Measurements from ENCODE around the gene ZFAND5. TPM values are rescaled to one million over a fixed set of nuclear protein-coding genes. Genes with fewer than 3 reads are reported as not detected.
A peak's percentile ranks its signal among the peaks of the same experiment; 100 is the strongest.

Gene ZFAND5
- total RNA-seq, 4 donors from 2014 or later: 316 to 2,069 (median 561) TPM

DNA sequence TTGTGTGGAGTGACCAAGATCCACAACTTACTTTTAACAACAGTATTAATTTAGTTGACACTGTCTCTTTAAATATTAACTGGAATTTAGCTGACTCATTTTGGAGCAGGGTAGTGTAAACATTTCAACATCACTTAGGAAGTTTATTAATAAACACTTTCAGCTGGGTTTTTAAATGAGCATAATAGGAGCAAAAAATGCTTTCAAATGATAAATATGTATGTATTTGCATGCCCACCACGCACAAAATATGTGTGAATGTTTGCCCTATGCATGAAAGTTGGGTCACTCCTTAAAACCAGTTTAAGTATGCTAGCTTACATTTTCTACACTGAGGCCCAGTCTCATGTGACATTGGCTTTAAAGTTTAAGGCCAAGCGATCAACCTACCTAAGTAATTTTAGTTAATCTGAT lies 2.9 kb downstream of the ZFAND5 start:
- no peak for TF ChIP-seq POLR2A (IDR thresholded peaks at IDR 0.05)
- TF ChIP-seq, protein P1, sequence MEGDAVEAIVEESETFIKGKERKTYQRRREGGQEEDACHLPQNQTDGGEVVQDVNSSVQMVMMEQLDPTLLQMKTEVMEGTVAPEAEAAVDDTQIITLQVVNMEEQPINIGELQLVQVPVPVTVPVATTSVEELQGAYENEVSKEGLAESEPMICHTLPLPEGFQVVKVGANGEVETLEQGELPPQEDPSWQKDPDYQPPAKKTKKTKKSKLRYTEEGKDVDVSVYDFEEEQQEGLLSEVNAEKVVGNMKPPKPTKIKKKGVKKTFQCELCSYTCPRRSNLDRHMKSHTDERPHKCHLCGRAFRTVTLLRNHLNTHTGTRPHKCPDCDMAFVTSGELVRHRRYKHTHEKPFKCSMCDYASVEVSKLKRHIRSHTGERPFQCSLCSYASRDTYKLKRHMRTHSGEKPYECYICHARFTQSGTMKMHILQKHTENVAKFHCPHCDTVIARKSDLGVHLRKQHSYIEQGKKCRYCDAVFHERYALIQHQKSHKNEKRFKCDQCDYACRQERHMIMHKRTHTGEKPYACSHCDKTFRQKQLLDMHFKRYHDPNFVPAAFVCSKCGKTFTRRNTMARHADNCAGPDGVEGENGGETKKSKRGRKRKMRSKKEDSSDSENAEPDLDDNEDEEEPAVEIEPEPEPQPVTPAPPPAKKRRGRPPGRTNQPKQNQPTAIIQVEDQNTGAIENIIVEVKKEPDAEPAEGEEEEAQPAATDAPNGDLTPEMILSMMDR (IDR thresholded peaks at IDR 0.05 in 4 of 5, conservative IDR thresholded peaks at IDR 0.05 in 1 of 5): no peak
- intact Hi-C loops (cut with DNase I; ENCODE audit: low total_unique reads) (loop anchor here (2.0 to 10.0 kb wide), 5 partner anchors 45 to 1943 kb away; partner anchors contain the start of genes ABHD17B, C9orf85 and CEMIP2), in situ Hi-C loops (cut with MboI; ENCODE audit: low sequenced_read_pairs in 4 of 4) (loop anchor here in 2 of 4 donors (10.0 kb wide), 2 partner anchors 57 to 223 kb away; no protein-coding TSS in a partner anchor)
- peaks cover 11 to 62% of the 10 kb centered on the region in 2 donors for H3K36me3 ChIP-seq
- peak overlapping the region; percentile 94 to 99 (median 98) for H3K27ac ChIP-seq
- H3K9me3 ChIP-seq: no peaks in the 10 kb centered on the region
- H3K4me1 ChIP-seq: peaks cover 29 to 44% of the 10 kb centered on the region in 2 donors
- no peak for DNase-seq
- ATAC-seq: no peak
- H3K4me3 ChIP-seq: peak overlapping the region; percentile 76 to 93 (median 85)
- H3K27me3 ChIP-seq: no peaks in the 10 kb centered on the region

DNA sequence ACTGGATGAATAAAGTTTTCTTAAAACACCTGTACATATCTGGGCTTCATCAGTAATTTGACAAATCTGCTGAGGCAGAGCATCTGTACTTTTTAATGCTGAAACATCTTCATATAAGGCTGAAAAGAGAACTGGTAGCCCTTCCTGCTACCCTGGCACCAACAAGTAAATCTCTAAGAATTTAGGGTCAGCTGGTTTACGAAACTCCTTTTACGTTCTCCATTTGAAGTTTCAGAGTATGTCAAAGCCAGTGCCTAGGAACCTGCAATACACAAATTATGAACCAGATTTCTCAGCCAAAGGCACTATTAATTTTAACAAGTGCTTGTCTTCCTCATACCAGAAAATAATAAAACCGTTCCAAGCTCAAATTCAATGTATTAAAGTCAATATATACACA lies 3.8 kb downstream of the ZFAND5 start:
- intact Hi-C loops (cut with DNase I; ENCODE audit: low total_unique reads) (loop anchor here (5.0 to 10.0 kb wide), 4 partner anchors 44 to 596 kb away; partner anchors contain the start of genes ABHD17B, C9orf85 and CEMIP2), in situ Hi-C loops (cut with MboI; ENCODE audit: low sequenced_read_pairs in 4 of 4) (loop anchor here in 2 of 4 donors (10.0 kb wide), 2 partner anchors 56 to 224 kb away; no protein-coding TSS in a partner anchor)
- ATAC-seq: no peak
- DNase-seq: no peak
- Histone ChIP-seq H3K27me3 (no peaks in the 10 kb centered on the region), H3K9me3 (no peaks in the 10 kb centered on the region), H3K4me3 (peak overlapping the region; percentile 76 to 93 (median 85)), H3K4me1 (peaks cover 29 to 53% of the 10 kb centered on the region in 2 donors), H3K27ac (peak overlapping the region; percentile 94 to 99 (median 98)), H3K36me3 (peaks cover 17 to 71% of the 10 kb centered on the region in 2 donors)
- TF ChIP-seq, protein P1 (IDR thresholded peaks at IDR 0.05 in 4 of 5, conservative IDR thresholded peaks at IDR 0.05 in 1 of 5): no peak
- TF ChIP-seq POLR2A (IDR thresholded peaks at IDR 0.05): no peak

DNA sequence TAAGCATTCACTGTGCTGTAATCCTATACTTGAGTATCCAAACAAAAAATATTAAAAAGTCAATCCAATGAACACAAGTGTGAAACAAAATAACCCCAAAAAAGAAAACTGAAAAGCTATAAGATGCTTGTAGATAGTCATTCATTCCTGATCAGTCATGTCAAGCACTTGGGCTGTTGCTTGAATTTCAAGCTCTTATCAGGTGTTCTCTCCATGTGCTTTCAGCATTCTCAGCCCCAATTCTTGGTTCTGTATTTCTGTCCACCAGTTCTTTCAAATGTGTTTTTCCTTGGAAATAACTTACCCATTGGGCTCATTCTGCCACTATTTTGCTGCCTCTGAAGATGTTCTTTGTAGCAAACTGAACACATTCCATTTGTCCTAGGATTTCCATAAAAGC lies 4.7 kb downstream of the ZFAND5 start:
- peak overlapping the region; percentile 76 to 93 (median 85) for H3K4me3 ChIP-seq
- in situ Hi-C loops (cut with MboI; ENCODE audit: low sequenced_read_pairs in 4 of 4): loop anchor here in 2 of 4 donors (10.0 kb wide), 2 partner anchors 56 to 224 kb away; no protein-coding TSS in a partner anchor
- peaks cover 17 to 80% of the 10 kb centered on the region in 2 donors for H3K36me3 ChIP-seq

DNA sequence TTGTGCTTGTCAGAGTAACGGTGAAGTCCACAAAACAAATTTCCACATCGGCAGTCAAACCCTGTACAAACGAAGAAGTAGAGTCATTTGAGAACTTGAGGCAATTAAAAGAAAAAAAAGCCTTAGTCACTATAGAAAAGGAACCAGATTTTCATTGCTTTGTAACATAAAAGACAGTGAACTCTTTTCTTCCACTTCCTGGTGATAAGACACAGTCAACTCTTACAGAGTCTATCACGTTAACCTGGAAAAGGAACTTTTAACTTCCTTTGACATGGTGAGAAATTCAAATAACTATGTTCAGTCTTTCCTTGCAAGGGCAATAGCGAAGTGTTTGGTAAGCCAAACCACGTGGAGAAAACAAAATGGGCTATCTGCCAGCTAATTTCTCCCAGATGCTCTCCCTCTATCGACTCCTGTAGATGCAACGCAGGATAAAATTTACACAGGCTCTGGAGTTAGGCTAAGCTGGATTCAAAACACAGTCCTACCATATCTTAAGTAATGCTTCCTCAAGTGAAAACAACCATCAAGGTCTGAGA lies 8.9 kb downstream of the ZFAND5 start:
- TF ChIP-seq, protein P1 (IDR thresholded peaks at IDR 0.05 in 4 of 5, conservative IDR thresholded peaks at IDR 0.05 in 1 of 5): no peak
- TF ChIP-seq POLR2A (IDR thresholded peaks at IDR 0.05): no peak
- no peaks in the 10 kb centered on the region for H3K9me3 ChIP-seq
- peak in 1 of 2 donors; percentile 12 for ATAC-seq
- DNase-seq: no peak
- peak overlapping the region in 1 of 4 donors; percentile 93 for H3K4me3 ChIP-seq
- H3K27ac ChIP-seq: peak overlapping the region; percentile 94 to 99 (median 98)
- no peaks in the 10 kb centered on the region for H3K27me3 ChIP-seq
- peaks cover 18 to 83% of the 10 kb centered on the region in 2 donors for H3K36me3 ChIP-seq
- in situ Hi-C loops (cut with MboI; ENCODE audit: low sequenced_read_pairs in 4 of 4) (no loop called here), intact Hi-C loops (cut with DNase I; ENCODE audit: low total_unique reads) (loop anchor here (1.0 kb wide), 1 partner anchor 16 kb away; no protein-coding TSS in a partner anchor)
- H3K4me1 ChIP-seq: peaks cover 53 to 93% of the 10 kb centered on the region in 2 donors

More for the DNA sequence above, 4.7 kb downstream of the ZFAND5 start:
- DNase-seq (no peak), ATAC-seq (no peak)
- intact Hi-C loops (cut with DNase I; ENCODE audit: low total_unique reads): loop anchor here (5.0 to 10.0 kb wide), 4 partner anchors 43 to 596 kb away; partner anchors contain the start of genes ABHD17B, C9orf85 and CEMIP2
- peaks cover 31 to 62% of the 10 kb centered on the region in 2 donors for H3K4me1 ChIP-seq
- no peak for TF ChIP-seq POLR2A (IDR thresholded peaks at IDR 0.05)
- TF ChIP-seq, protein P1 (IDR thresholded peaks at IDR 0.05 in 4 of 5, conservative IDR thresholded peaks at IDR 0.05 in 1 of 5): no peak
- H3K27ac ChIP-seq: peak overlapping the region; percentile 94 to 99 (median 98)
- no peaks in the 10 kb centered on the region for H3K27me3 ChIP-seq
- H3K9me3 ChIP-seq: no peaks in the 10 kb centered on the region

All from gastrocnemius medialis (tissue), 4 donors.